Activated CD8-positive, alpha-beta T cell treated with anti-CD3 and anti-CD28 coated beads for 36 hours (primary cell): ENCODE measurements around the gene KRT1. TPM values are rescaled to one million over a fixed set of nuclear protein-coding genes. Genes with fewer than 3 reads are reported as not detected.

Experiments used
- ATAC-seq: fragments of 200-7000 bp; cut with Tn5 transposase; one replicate; pipeline ENCODE4 v1.10.0; 2021; ENCODE audit warnings: mild to moderate bottlenecking, moderate library complexity
- CTCF ChIA-PET: fragments of 350-600 bp; sonication (Branson Sonifier 250); formaldehyde crosslinking; loops from one replicate; lab custom pipeline; 2021; ENCODE audit warnings: antibody characterized with exemption; lab: Charles Lee
- POLR2A ChIA-PET: fragments of 350-600 bp; sonication (Branson Sonifier 250); formaldehyde crosslinking; loops from one replicate; lab custom pipeline; 2021; ENCODE audit warnings: antibody characterized with exemption; lab: Charles Lee
- DNase-seq: peaks from one replicate; pipeline ENCODE4 v3.0.0-alpha.2; 2020
- H3K27ac Mint-ChIP-seq: one replicate; pipeline ENCODE4 v1.8.0; 2021; ENCODE audit warnings: mild to moderate bottlenecking, mixed read lengths
- H3K27me3 Mint-ChIP-seq: one replicate; pipeline ENCODE4 v1.8.0; 2021; ENCODE audit warnings: mixed read lengths
- H3K36me3 Mint-ChIP-seq: one replicate; pipeline ENCODE4 v1.8.0; 2021; ENCODE audit warnings: low read depth, mixed read lengths
- H3K4me1 Mint-ChIP-seq: one replicate; pipeline ENCODE4 v1.8.0; 2021; ENCODE audit warnings: low read depth, mixed read lengths
- H3K4me3 Mint-ChIP-seq: one replicate; pipeline ENCODE4 v1.8.0; 2021; ENCODE audit warnings: mild to moderate bottlenecking, moderate library complexity, mixed read lengths
- H3K9me3 Mint-ChIP-seq: one replicate; pipeline ENCODE4 v1.8.0; 2021; ENCODE audit warnings: mixed read lengths
- CTCF ChIP-seq: fragments of 200-600 bp; IDR thresholded peaks from one replicate; pipeline ENCODE4 v1.8.0; 2022; ENCODE audit warnings: antibody characterized with exemption, mild to moderate bottlenecking
- intact Hi-C: fragments of 100-400 bp; cut with micrococcal nuclease; formaldehyde crosslinking; loops from one replicate; pipeline ENCODE4 v1.10.0; 2022
- total RNA-seq, 2 experiments: library from RNA; stranded (reverse); gene quantifications; one replicate each; pipeline ENCODE4 v1.2.3, GENCODE V29; 2021

KRT1 gene
- total RNA-seq, 2 experiments from 2014 or later, result not detected

- Mint-ChIP-seq H3K4me1 (no peaks in the 10 kb centered on the region), H3K27ac (no peak overlapping the region), H3K27me3 (peaks cover 2% of the 10 kb centered on the region), H3K36me3 (no peaks in the 10 kb centered on the region), H3K9me3 (no peaks in the 10 kb centered on the region), H3K4me3 (no peak overlapping the region)
- no peak for TF ChIP-seq CTCF
- ATAC-seq (no peak), DNase-seq (no peak)
- intact Hi-C loops, result no loop called here
- ChIA-PET POLR2A (no interaction called here), CTCF (no interaction called here)
These were observed 21.1 kb upstream of the KRT1 start for GRCh38 chr12:52701281-52701680.

GRCh38 chr12:52699960-52700359, 19.8 kb upstream of the KRT1 start:
- Mint-ChIP-seq H3K27ac (no peak overlapping the region), H3K27me3 (peaks cover 2% of the 10 kb centered on the region), H3K4me3 (no peak overlapping the region), H3K36me3 (no peaks in the 10 kb centered on the region), H3K9me3 (no peaks in the 10 kb centered on the region), H3K4me1 (no peaks in the 10 kb centered on the region)
- ChIA-PET CTCF (no interaction called here), POLR2A (no interaction called here)
- no peak for ATAC-seq
- TF ChIP-seq CTCF, result no peak
- DNase-seq, result no peak
- intact Hi-C loops, result no loop called here

- no peak for TF ChIP-seq CTCF
- ATAC-seq, result no peak
- Mint-ChIP-seq H3K27me3 (peaks cover 2% of the 10 kb centered on the region), H3K4me3 (no peak overlapping the region), H3K36me3 (no peaks in the 10 kb centered on the region), H3K27ac (no peak overlapping the region), H3K9me3 (no peaks in the 10 kb centered on the region), H3K4me1 (no peaks in the 10 kb centered on the region)
- DNase-seq, result no peak
- ChIA-PET POLR2A (no interaction called here), CTCF (no interaction called here)
- intact Hi-C loops, result no loop called here
These were observed 19.2 kb upstream of the KRT1 start for GRCh38 chr12:52699373-52699772.

GRCh38 chr12:52698651-52699340, 18.6 kb upstream of the KRT1 start:
- no peak for DNase-seq
- POLR2A ChIA-PET, result no interaction called here
- intact Hi-C loops, result no loop called here
- Mint-ChIP-seq H3K36me3 (no peaks in the 10 kb centered on the region), H3K27me3 (peaks cover 2% of the 10 kb centered on the region), H3K4me3 (no peak overlapping the region), H3K27ac (no peak overlapping the region), H3K4me1 (no peaks in the 10 kb centered on the region), H3K9me3 (no peaks in the 10 kb centered on the region)
- no peak for ATAC-seq
- TF ChIP-seq CTCF, result no peak
- CTCF ChIA-PET, result no interaction called here

GRCh38 chr12:52697058-52697582, 16.9 kb upstream of the KRT1 start:
- Mint-ChIP-seq H3K36me3 (no peaks in the 10 kb centered on the region), H3K4me3 (no peak overlapping the region), H3K4me1 (no peaks in the 10 kb centered on the region), H3K27ac (no peak overlapping the region), H3K9me3 (no peaks in the 10 kb centered on the region), H3K27me3 (peaks cover under 1% of the 10 kb centered on the region)
- ChIA-PET POLR2A (no interaction called here), CTCF (interaction anchor here (1.0 kb wide), 1 partner anchor 283 kb away, joined by 3 read pairs; no protein-coding TSS in a partner anchor)
- DNase-seq (no peak), ATAC-seq (no peak)
- intact Hi-C loops, result no loop called here
- TF ChIP-seq CTCF, result no peak
